Measurements from ENCODE around the gene JSRP1. TPM values are rescaled to one million over a fixed set of nuclear protein-coding genes. Genes with fewer than 3 reads are reported as not detected.

Gene JSRP1
- total RNA-seq, 3 donors from 2014 or later, result 0.63 to 0.95 (median 0.89) TPM

DNA sequence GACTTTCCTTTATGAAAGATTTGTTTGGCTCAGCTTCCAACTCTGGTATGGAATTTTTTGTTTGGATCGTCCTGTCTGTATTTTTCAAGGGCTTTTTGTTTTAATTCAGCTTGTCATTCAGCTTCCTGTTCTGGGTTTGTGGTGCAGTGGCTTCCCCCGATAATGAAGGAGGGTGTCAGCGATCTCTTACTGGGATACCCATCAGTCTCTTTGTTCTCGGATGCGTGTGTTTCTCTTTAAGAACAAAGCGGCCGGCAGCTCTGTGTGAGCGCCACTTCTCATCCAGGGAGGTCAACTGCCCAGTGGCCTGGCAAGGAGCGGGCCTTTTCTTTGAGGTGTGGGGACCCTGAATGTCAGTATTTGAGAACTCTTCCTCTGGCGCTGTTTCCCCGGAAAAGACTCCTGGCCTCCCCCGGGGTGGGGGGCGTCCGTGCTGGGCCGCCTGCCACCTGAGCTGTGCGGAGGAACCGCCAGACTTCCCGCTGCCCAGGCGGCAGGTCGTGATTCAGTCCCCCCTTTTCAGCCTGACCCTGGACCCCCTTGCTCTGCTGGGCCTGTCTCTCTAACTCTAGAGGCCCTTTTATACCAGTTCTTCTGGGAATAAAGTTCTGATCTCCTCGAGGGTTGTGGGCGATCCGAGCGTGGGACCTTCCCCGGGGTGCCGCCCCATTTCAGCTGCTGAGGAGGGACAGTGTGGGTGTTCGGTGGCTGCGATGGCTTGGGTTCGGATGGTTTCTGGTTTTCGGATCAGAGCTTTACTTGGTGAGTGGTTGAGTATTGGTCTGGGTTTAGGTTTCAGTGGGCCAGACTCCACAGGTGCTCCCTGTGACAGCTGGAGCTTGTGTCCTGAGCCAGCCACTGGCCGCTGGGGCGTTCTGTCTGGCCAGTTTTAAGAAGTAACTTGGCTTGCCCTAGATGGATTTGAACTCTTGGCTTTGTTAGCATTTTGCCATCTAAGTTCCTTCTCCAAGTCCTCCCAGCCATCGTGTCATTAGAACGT is 16.1 kb downstream of the JSRP1 start:
- Mint-ChIP-seq H3K4me1 (ENCODE audit: low read depth) (peaks cover 58% of the 10 kb centered on the region), H3K36me3 (ENCODE audit: insufficient read depth) (peaks cover 27% of the 10 kb centered on the region), H3K4me3 (peak overlapping the region; percentile 97), H3K9me3 (no peaks in the 10 kb centered on the region), H3K27me3 (ENCODE audit: low read depth) (no peaks in the 10 kb centered on the region)
- DNase-seq (no peak), ATAC-seq (no peak)

DNA sequence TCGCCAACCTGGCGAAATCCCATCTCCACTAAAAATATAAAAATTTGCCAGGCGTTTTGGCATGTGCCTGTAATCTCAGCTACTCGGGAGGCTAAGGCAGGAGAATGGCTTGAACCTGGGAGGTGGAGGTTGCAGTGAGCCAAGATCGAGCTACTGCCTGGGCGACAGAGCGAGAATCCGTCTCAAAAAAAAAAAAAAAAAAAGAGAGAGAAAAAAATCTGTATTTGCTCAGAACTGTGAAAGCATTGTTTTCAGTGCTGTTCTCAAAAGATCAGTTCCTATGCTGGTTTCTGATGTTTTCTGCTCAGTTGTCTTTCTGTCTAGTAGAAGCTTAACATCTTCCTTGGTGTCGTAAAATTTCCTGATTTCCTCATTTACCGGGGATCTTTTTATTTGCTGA is 17.0 kb downstream of the JSRP1 start:
- Mint-ChIP-seq H3K4me3 (peak overlapping the region; percentile 97), H3K4me1 (ENCODE audit: low read depth) (peaks cover 63% of the 10 kb centered on the region), H3K9me3 (no peaks in the 10 kb centered on the region), H3K36me3 (ENCODE audit: insufficient read depth) (peaks cover 24% of the 10 kb centered on the region), H3K27me3 (ENCODE audit: low read depth) (no peaks in the 10 kb centered on the region)
- DNase-seq (no peak), ATAC-seq (no peak)

DNA sequence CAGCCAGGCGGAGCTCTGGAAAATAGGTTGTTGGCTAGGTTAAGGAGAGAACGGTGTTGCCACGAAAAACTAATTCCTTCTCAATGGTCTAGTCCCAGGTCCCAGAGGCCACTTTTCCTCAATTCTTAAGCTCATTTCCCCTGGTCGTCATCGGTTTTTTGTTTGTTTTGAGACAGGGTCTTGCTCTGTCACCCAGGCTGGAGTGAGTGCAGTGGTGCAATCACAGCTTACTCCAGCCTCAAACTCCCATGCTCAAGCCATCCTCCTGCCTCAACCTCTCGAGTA is 18.4 kb downstream of the JSRP1 start:
- Mint-ChIP-seq H3K36me3 (ENCODE audit: insufficient read depth) (peaks cover 27% of the 10 kb centered on the region), H3K4me1 (ENCODE audit: low read depth) (peaks cover 65% of the 10 kb centered on the region), H3K4me3 (peak overlapping the region; percentile 97), H3K27me3 (ENCODE audit: low read depth) (no peaks in the 10 kb centered on the region), H3K9me3 (no peaks in the 10 kb centered on the region)
- DNase-seq (no peak), ATAC-seq (no peak)

DNA sequence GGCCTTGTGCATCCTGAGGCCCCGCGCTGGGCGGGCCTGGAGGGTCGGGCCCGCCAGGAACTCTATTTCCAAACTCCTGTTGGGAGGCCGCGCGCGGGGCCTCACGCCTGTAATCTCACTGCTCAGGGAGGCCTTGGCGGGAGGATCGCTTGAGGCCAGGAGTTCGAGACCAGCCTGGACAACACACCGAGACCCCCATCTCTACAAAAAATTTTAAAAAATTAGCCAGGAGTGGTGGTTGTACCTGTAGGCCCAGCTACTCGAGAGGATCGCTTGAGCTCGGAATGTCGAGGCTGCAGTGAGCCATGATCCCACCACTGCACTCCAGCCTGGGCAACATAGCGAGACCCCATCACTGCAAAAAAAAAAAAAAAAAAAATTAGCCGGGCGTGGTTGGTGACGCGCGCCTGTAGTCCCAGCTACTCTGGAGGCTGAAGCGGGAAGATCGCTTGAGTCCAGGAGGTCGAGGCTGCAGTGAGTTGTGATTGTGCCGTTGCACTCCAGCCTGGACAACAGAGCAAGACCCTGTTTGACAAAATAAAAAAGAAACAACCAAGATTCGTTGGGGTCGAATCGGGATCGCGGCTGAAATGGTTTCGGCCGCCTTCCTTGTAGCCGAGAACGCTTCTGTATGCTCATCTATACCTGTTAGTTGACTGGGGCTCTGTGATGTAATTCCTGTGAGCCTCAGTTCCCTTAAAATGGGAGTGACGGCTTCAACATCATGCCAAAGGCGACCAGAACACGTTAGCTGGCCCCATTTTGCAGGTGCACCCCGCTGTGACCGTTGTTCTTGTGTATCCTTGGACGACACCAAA is 19.0 kb downstream of the JSRP1 start:
- no peaks in the 10 kb centered on the region for H3K9me3 Mint-ChIP-seq
- ATAC-seq, result no peak
- H3K36me3 Mint-ChIP-seq (ENCODE audit: insufficient read depth), result peaks cover 24% of the 10 kb centered on the region
- no peaks in the 10 kb centered on the region for H3K27me3 Mint-ChIP-seq (ENCODE audit: low read depth)
- no peak for DNase-seq
- H3K4me3 Mint-ChIP-seq, result peak overlapping the region; percentile 97
- peaks cover 60% of the 10 kb centered on the region for H3K4me1 Mint-ChIP-seq (ENCODE audit: low read depth)

DNA sequence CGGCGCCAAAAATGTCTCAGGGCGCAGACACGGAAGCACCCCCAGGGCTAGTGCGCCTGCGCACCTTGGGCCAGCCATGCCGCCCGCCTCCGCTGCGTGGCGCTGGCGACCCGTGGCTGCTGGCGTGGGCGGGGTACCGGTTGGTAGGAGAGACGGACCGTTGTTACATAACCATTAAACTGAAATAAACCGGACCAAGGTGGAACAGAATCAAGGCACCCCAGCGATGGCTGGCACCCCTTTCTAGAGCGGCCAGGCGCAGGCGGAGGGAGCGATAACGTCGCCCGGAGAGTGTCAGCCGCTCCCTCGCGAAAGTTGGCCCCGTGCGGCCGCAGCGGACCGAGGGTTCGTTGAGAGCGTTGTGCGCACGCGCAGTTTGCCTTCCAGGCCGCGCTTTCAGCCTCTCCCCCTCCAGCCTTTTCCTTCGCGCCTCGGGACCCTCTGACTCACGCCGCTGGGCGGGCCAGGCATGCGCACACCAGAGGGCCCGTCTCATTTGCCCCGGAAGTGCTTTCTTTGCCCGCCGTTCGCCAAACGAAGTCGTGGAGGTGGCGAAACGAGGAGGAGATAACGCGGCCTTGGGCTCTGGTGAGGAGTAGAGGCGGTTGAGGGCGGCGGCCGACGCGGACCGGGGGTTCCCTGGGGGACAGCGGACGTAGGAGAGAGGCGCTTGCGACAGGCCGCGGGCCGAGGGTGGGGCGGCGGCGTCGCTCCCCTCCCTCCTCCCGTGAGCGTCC is 19.7 kb downstream of the JSRP1 start, which contains the start of the genes PLEKHJ1 and SF3A2:
Gene PLEKHJ1, minus strand, starts transcription at position 16 of the 737 bp plus-strand sequence. CDS start 81 bp downstream, outside the sequence.
Gene SF3A2, plus strand, starts transcription at position 511 of the 737 bp plus-strand sequence. CDS start 6,595 bp downstream, outside the sequence.
- Mint-ChIP-seq H3K4me1 (ENCODE audit: low read depth) (peaks cover 52% of the 10 kb centered on the region), H3K27me3 (ENCODE audit: low read depth) (no peaks in the 10 kb centered on the region), H3K9me3 (no peaks in the 10 kb centered on the region), H3K4me3 (peak within 1 kb of the TSS; percentile 97), H3K36me3 (ENCODE audit: insufficient read depth) (peaks cover 25% of the 10 kb centered on the region)
- peak; percentile 78 for ATAC-seq
- DNase-seq, result peak; percentile 99

DNA sequence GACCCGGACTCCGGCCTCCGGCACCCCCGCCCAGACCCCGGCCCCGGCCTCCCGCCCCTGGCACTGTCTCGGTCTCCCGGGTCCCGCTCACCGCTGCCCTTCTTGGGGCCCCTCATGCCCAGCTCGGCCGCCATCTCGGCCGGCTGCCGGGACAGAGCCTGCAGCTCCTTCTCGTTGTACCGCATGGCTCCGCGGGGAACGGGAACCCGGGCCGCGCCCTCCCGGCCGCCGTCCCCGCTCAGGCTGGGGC is 20.2 kb downstream of the JSRP1 start:
- Mint-ChIP-seq H3K27me3 (ENCODE audit: low read depth) (no peaks in the 10 kb centered on the region), H3K4me3 (peak overlapping the region; percentile 97), H3K9me3 (no peaks in the 10 kb centered on the region), H3K36me3 (ENCODE audit: insufficient read depth) (peaks cover 25% of the 10 kb centered on the region), H3K4me1 (ENCODE audit: low read depth) (peaks cover 47% of the 10 kb centered on the region)
- no peak for DNase-seq
- no peak for ATAC-seq

DNA sequence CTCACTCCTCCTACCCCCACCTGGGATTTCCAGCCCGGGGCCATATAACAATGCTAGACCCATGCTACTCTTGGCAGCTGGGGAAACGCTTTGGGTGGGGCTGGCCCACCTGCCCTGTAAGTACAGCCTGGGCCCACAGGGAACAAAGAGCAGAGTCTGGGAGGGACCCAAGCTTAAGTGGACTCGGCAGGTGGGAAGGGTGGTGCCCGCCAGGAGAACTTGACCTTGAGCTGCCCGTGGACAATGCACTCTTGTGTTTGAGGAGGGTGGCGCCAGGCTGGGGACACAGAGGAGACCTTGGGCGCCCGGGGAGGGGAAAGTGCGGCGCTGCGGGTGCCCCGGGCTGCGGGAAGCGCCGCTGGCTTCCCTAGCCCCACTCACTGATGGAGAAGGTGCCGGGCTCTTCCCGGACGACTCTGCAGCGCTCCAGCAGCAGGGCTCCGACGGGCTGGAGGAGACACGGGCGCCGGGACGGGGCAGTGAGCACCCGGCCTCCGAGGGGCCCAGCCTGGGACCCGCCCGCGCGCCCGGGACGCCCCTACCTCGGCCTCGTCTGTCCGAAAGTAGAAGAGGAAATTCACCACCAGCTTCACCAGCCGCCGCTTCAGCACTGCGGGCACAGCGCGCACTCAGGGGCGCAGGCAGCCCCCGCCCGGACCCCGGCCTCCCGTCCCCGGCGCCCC is 20.7 kb downstream of the JSRP1 start:
- Mint-ChIP-seq H3K36me3 (ENCODE audit: insufficient read depth) (peaks cover 21% of the 10 kb centered on the region), H3K9me3 (no peaks in the 10 kb centered on the region), H3K4me1 (ENCODE audit: low read depth) (peaks cover 42% of the 10 kb centered on the region), H3K27me3 (ENCODE audit: low read depth) (no peaks in the 10 kb centered on the region), H3K4me3 (peak overlapping the region; percentile 97)
- ATAC-seq (peak; percentile 7 to 12), DNase-seq (no peak)

DNA sequence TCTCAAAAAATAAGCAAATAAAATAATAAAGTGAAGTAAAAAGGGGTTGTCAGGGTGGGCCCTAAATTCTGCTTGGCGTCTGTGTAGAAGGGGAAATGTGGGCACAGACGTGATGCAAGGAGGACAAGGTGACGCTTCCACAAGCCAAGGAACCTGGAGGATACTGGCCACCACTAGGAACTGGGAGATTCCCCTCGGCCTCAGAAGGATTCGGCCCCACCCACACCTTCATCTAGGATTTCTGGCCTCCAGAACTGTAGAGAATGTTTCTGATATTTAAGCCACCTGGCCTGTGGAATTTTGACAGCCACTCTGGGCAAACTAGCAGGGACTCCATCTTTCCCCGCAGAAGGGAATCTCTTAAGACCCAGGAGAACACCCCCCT is 21.2 kb downstream of the JSRP1 start:
- peaks cover 38% of the 10 kb centered on the region for H3K4me1 Mint-ChIP-seq (ENCODE audit: low read depth)
- ATAC-seq, result no peak

DNA sequence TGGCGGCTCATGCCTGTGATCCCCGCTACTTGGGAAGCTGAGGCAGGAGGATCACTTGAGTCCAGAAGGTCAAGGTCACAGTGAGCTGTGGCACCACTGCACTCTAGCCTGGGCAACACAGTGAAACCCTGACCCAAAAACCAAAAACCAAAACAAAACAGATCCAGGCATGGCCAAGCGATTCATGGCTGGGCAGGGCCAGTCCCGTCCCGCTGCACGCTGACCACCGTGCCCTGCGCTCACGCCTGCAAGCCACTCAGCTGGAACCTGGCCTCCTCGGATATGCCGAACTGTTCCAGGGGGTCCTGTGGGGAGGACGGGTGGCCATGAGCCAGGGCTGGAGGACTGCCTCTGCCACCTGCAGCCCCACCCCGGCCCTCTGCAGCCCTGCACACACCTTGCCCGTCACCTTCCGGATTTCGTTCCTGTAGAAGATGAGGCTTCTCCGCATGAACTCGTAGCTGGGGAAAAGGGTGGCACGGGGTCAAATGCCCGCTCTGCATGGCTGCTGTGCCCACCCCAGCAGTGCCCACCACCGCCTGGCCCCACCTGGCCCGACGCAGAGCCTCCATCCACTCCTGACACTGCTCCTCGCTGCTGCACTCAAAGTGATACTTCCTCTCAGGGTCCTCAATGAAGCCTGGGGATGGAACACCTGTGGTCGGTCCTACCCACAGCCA is 22.5 kb downstream of the JSRP1 start:
- ATAC-seq (no peak), DNase-seq (no peak)
- Mint-ChIP-seq H3K4me3 (peak overlapping the region; percentile 97), H3K4me1 (ENCODE audit: low read depth) (peaks cover 27% of the 10 kb centered on the region), H3K36me3 (ENCODE audit: insufficient read depth) (peaks cover 27% of the 10 kb centered on the region), H3K27me3 (ENCODE audit: low read depth) (no peaks in the 10 kb centered on the region), H3K9me3 (no peaks in the 10 kb centered on the region)

More for the DNA sequence above, 21.2 kb downstream of the JSRP1 start:
- Mint-ChIP-seq H3K36me3 (ENCODE audit: insufficient read depth) (peaks cover 25% of the 10 kb centered on the region), H3K4me3 (peak overlapping the region; percentile 97), H3K9me3 (no peaks in the 10 kb centered on the region), H3K27me3 (ENCODE audit: low read depth) (no peaks in the 10 kb centered on the region)
- no peak for DNase-seq

DNA sequence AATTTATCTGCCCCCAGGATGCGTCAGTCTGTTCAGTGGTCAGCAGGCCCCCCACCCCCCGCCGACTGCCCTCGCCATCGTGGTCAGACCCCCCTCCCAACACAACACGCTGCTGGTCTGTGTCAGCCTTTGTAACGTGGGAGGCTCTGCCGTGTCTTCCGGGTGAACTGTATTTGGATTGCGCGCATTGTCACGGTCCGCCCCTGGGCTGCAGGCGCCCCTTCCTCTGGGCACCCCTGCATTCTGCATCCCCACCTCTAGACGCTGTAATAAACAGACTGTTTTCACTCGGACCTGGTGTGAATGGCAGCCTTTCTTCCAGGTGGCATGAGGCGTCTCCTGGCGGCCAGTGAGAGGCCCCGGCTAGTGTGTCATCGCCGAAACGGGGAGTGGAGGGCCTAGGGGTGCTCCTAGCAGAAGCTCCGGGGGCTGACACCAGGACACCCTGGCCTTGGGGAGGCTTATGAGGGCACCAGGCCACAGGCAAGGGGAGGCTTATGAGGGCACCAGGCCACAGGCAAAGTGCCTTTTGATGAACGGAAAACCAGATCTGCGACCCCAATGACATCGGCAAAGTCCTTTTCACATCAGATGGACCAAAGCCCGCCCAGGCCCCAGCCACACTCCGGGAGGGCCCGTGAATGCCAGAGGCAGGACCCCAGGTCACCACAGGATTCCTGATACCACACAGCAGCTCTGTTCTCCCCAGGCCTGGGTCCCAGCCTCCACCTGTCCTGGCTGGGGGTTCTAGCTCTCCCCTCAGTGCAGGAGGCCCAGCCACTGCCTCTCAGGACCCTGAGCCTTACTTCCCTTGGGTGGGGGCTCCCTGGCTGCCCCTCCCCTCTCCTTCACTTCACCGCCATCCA is 23.7 kb downstream of the JSRP1 start:
- H3K36me3 Mint-ChIP-seq (ENCODE audit: insufficient read depth), result peaks cover 21% of the 10 kb centered on the region
- H3K4me1 Mint-ChIP-seq (ENCODE audit: low read depth), result peaks cover 14% of the 10 kb centered on the region
- peak overlapping the region; percentile 11 for H3K4me3 Mint-ChIP-seq
- ATAC-seq, result no peak
- H3K9me3 Mint-ChIP-seq, result no peaks in the 10 kb centered on the region
- no peaks in the 10 kb centered on the region for H3K27me3 Mint-ChIP-seq (ENCODE audit: low read depth)
- no peak for DNase-seq

DNA sequence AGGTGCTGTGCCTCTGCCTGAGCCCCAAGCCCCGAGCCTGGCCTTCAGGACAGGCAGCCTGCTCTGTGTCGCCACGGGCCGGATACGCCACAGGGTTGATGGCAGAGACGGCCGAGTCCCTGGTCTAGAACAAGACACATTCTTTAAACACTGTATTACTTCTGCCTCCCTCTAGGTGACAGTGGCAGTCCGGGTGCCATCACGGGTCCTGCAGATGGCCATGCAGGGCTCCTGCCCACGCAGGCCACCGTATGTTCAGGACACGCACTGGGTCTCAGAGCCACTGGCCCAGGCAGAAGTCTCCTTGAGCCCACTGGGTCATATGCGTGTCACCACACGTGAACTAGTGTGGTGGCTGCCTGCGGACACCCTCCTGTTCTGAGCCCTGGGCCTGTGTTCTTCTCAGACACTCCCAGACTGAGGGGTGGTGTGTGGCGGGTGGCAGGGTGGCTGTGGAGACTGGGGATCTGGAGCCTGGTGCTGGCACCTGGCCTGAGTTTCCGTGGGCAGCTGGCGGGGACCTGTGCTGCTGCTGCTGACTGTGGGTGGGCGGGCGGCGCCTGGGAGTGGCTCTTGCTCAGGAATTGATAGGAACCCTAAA is 24.5 kb downstream of the JSRP1 start:
- H3K4me1 Mint-ChIP-seq (ENCODE audit: low read depth), result peaks cover 14% of the 10 kb centered on the region
- no peaks in the 10 kb centered on the region for H3K27me3 Mint-ChIP-seq (ENCODE audit: low read depth)
- DNase-seq (no peak), ATAC-seq (no peak)
- H3K9me3 Mint-ChIP-seq, result no peaks in the 10 kb centered on the region
- H3K36me3 Mint-ChIP-seq (ENCODE audit: insufficient read depth), result peaks cover 18% of the 10 kb centered on the region
- H3K4me3 Mint-ChIP-seq, result no peak overlapping the region

DNA sequence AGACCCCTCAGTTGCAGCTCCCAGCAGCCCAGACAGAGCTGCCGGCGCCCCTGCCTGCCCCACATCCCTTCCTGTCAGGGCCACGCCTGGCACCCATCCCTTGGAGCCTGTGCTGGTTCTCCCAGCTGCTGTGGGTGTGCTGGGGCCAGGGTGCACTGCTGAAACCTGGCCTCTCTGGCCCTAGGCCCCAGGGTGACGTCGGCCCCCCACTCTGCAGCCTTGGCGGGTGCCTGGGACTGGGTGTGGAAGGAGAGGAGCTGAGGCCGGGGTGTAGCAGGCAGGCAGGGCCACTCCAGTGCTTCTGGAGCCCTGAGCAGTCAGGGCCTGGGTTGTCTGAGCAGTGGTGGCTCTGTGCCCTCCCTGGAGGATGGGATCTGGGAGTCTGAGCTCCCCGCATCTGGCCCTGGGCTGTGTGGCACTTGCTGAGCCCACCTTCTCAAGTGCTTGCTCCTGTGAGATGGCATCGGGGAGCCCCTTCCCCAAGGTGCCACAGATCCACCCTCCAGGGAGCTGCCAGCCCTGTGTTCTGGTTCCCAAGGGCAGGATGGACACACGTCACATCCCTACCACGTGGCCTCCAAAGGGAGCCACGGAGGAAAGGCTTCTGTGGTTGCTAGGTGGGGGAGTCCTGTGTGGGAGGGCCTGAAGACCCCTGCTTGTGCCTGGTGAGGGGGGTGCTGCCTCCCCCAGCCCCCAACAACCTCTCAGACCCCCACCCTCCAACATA is 25.2 kb downstream of the JSRP1 start:
- ATAC-seq, result no peak
- no peaks in the 10 kb centered on the region for H3K27me3 Mint-ChIP-seq (ENCODE audit: low read depth)
- no peaks in the 10 kb centered on the region for H3K9me3 Mint-ChIP-seq
- no peak for DNase-seq
- peaks cover 11% of the 10 kb centered on the region for H3K4me1 Mint-ChIP-seq (ENCODE audit: low read depth)
- H3K36me3 Mint-ChIP-seq (ENCODE audit: insufficient read depth), result peaks cover 16% of the 10 kb centered on the region
- no peak overlapping the region for H3K4me3 Mint-ChIP-seq
